ENCODE data around the gene MTFP1.
A peak's percentile ranks its signal among the peaks of the same experiment; 100 is the strongest.
"Not testable (repeated sequence)": the region's sequence is repeated elsewhere in the genome, so short reads cannot be mapped to it uniquely, and the experiment has no call there.

MTFP1 gene

GRCh38 chr22:30455075-30455840 is 29.7 kb downstream of the MTFP1 start:
- DNase-seq, result no peak
- ATAC-seq, result no peak

GRCh38 chr22:30457981-30458380 is 32.4 kb downstream of the MTFP1 start:
- DNase-seq (no peak), ATAC-seq (no peak)

- ATAC-seq, result peak; percentile 32
- peak; percentile 25 for DNase-seq
Observed at GRCh38 chr22:30459181-30460052, 33.8 kb downstream of the MTFP1 start.

GRCh38 chr22:30460147-30460546 is 34.6 kb downstream of the MTFP1 start:
- DNase-seq (no peak), ATAC-seq (no peak)

GRCh38 chr22:30460555-30460954 is 35.0 kb downstream of the MTFP1 start:
- not testable (repeated sequence) for ATAC-seq, DNase-seq

GRCh38 chr22:30469165-30469564 is 43.6 kb downstream of the MTFP1 start:
- ATAC-seq (no peak), DNase-seq (no peak)

GRCh38 chr22:30470655-30471054 is 45.1 kb downstream of the MTFP1 start:
- no peak for ATAC-seq
- no peak for DNase-seq

- DNase-seq, result no peak
Observed at GRCh38 chr22:30471616-30472318, 46.2 kb downstream of the MTFP1 start, which contains the start of gene SEC14L3. SEC14L3 (minus strand) TSS chr22:30472017; CDS start chr22:30471958, 59 bp downstream.

GRCh38 chr22:30472994-30473720 is 47.6 kb downstream of the MTFP1 start:
- DNase-seq, result no peak

More at GRCh38 chr22:30471616-30472318, 46.2 kb downstream of the MTFP1 start, which contains the start of gene SEC14L3:
- no peak for ATAC-seq

GRCh38 chr22:30474121-30474520 is 48.6 kb downstream of the MTFP1 start:
- DNase-seq, result no peak
- no peak for ATAC-seq

More at GRCh38 chr22:30472994-30473720, 47.6 kb downstream of the MTFP1 start:
- no peak for ATAC-seq

- DNase-seq, result no peak
- ATAC-seq, result no peak
Observed at GRCh38 chr22:30474683-30475424, 49.3 kb downstream of the MTFP1 start.

Measured in stimulated activated naive CD8-positive, alpha-beta T cell treated with anti-CD3 and anti-CD28 coated beads, Interleukin-15, Interleukin-2, amounts not matched to agents 100 U/mL and 50 U/mL, for 24 hours (primary cell).